ENCODE results near the gene TMEM151B. TPM values are rescaled to one million over a fixed set of nuclear protein-coding genes. Genes with fewer than 3 reads are reported as not detected.

Gene TMEM151B
- total and polyA plus RNA-seq, 2 of the 13 experiments (the other 11 are each of a cell fraction or from before 2014, with no cell fraction given), result not detected

- TF ChIP-seq CSRNP2 (CRISPR knock-in tag; conservative IDR thresholded peaks at IDR 0.05; ENCODE audit: low read depth), result no peak
- TF ChIP-seq ZFP41 (CRISPR knock-in tag; IDR thresholded peaks at IDR 0.05; ENCODE audit: borderline replicate concordance), result peak; percentile 93; the same call in 1 of the 2 replicates
- TF ChIP-seq HMGXB4 (CRISPR knock-in tag; IDR thresholded peaks at IDR 0.05; ENCODE audit: borderline replicate concordance in 1 of 2, low read depth in 1 of 2), result peak; percentile 84 to 87
- TF ChIP-seq ZNF850 (CRISPR knock-in tag; conservative IDR thresholded peaks at IDR 0.05), result 0 out of 2 replicates have a peak, but pooled peaks have one; percentile 34
- TF ChIP-seq MAFK (conservative IDR thresholded peaks at IDR 0.05 in 1 of 2, IDR thresholded peaks at IDR 0.05 in 1 of 2; ENCODE audit: low read length in 2 of 2), result no peak
- TF ChIP-seq ZBTB43 (CRISPR knock-in tag; conservative IDR thresholded peaks at IDR 0.05), result peak; percentile 39; the same call in 1 of the 2 replicates
- peak; percentile 79 for TF ChIP-seq ZFP91 (CRISPR knock-in tag; IDR thresholded peaks at IDR 0.05; ENCODE audit: borderline replicate concordance)
- TF ChIP-seq CHD4 (IDR thresholded peaks at IDR 0.05; ENCODE audit: borderline replicate concordance, low read length), result no peak
- TF ChIP-seq FIP1L1 (IDR thresholded peaks at IDR 0.05; ENCODE audit: borderline replicate concordance, insufficient read depth, low read depth, low read length), result no peak
- TF ChIP-seq HNRNPH1 (optimal IDR thresholded peaks at IDR 0.05; ENCODE audit: low read depth, low read length), result no peak
- TF ChIP-seq ZNF644 (CRISPR knock-in tag; IDR thresholded peaks at IDR 0.05; ENCODE audit: low read depth), result no peak
- TF ChIP-seq SAP130 (CRISPR knock-in tag; IDR thresholded peaks at IDR 0.05; ENCODE audit: low read depth), result peak; percentile 78
- peak; percentile 94 for TF ChIP-seq ZNF709 (CRISPR knock-in tag; IDR thresholded peaks at IDR 0.05)
- TF ChIP-seq ERF (CRISPR knock-in tag; IDR thresholded peaks at IDR 0.05), result peak; percentile 74; the same call in 1 of the 2 replicates
- TF ChIP-seq ATF2 (CRISPR knock-in tag; IDR thresholded peaks at IDR 0.05), result 0 out of 2 replicates have a peak, but pooled peaks have one; percentile 12
- no peak for TF ChIP-seq ARID3A (IDR thresholded peaks at IDR 0.05; ENCODE audit: low read depth, low read length)
- TF ChIP-seq ZNF253 (CRISPR knock-in tag; IDR thresholded peaks at IDR 0.05; ENCODE audit: borderline replicate concordance), result no peak
Measured at GRCh38 chr6:44265007-44265721, 5.1 kb upstream of the TMEM151B start, which contains the start of gene NFKBIE (continued).

All from HepG2 (cell line).